ENCODE results near the gene TMED5. TPM values are rescaled to one million over a fixed set of nuclear protein-coding genes. Genes with fewer than 3 reads are reported as not detected.

TMED5 gene
- total RNA-seq, 6 donors from 2014 or later: 40.3 to 137 (median 85.9) TPM

DNA sequence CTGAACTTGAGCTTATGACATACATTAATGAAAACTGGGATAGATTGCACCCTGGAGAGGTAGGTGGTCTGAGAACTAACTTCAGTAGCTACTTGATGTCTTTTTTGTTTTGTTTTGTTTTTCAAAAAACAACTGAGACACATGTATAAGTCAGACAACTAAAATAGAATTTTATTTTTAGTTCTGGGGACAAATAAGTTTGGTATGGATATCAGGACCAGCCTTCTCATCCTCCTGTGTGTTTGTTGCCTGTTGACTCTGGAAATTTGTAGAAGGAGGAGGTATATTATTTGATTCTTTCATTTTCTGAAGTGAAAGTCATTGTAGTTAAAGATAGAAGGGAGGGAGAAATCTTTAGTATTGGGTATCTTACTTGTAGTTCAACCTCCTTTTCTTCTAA lies 59.6 kb downstream of the TMED5 start:
- ATAC-seq (ENCODE audit: low FRiP score in 2 of 2): no peak
- DNase-seq: no peak
- no peaks in the 10 kb centered on the region for H3K27me3 ChIP-seq
- TF ChIP-seq POLR2AphosphoS5 (IDR thresholded peaks at IDR 0.05) (no peak), EP300 (IDR thresholded peaks at IDR 0.05) (no peak), POLR2A (IDR thresholded peaks at IDR 0.05) (no peak)
- TF ChIP-seq, protein P1, sequence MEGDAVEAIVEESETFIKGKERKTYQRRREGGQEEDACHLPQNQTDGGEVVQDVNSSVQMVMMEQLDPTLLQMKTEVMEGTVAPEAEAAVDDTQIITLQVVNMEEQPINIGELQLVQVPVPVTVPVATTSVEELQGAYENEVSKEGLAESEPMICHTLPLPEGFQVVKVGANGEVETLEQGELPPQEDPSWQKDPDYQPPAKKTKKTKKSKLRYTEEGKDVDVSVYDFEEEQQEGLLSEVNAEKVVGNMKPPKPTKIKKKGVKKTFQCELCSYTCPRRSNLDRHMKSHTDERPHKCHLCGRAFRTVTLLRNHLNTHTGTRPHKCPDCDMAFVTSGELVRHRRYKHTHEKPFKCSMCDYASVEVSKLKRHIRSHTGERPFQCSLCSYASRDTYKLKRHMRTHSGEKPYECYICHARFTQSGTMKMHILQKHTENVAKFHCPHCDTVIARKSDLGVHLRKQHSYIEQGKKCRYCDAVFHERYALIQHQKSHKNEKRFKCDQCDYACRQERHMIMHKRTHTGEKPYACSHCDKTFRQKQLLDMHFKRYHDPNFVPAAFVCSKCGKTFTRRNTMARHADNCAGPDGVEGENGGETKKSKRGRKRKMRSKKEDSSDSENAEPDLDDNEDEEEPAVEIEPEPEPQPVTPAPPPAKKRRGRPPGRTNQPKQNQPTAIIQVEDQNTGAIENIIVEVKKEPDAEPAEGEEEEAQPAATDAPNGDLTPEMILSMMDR (IDR thresholded peaks at IDR 0.05): no peak
- H3K27ac ChIP-seq: no peak overlapping the region
- no peaks in the 10 kb centered on the region for H3K9me3 ChIP-seq
- peaks cover 2 to 49% (median 23%) of the 10 kb centered on the region in 4 donors for H3K36me3 ChIP-seq
- no peak overlapping the region for H3K4me3 ChIP-seq
- H3K4me1 ChIP-seq: no peaks in the 10 kb centered on the region

DNA sequence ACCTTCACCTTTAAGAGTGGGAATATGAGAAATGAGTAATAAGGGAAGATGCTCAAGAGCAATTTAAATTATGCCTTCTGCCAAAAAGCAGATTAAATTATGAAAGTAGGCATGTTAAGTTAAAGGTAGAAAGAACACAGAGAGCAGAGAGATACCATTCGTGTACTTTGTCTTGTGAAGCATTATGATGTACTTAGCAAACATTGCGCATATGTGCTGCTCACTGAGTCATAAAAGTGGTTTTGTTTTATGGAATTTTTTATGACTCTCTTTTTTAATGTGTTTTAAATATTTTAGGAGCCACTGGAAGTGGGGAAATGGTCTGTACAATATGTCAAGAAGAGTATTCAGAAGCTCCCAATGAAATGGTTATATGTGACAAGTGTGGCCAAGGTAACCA lies 65.8 kb downstream of the TMED5 start:
- TF ChIP-seq, protein P1 (IDR thresholded peaks at IDR 0.05): no peak
- TF ChIP-seq POLR2A (IDR thresholded peaks at IDR 0.05) (no peak), EP300 (IDR thresholded peaks at IDR 0.05) (no peak), POLR2AphosphoS5 (IDR thresholded peaks at IDR 0.05) (no peak)
- Histone ChIP-seq H3K27me3 (no peaks in the 10 kb centered on the region), H3K36me3 (peaks cover 2 to 48% (median 24%) of the 10 kb centered on the region in 4 donors), H3K27ac (no peak overlapping the region), H3K4me1 (peaks cover 0 to 8% (median 6%) of the 10 kb centered on the region in 4 donors), H3K9me3 (no peaks in the 10 kb centered on the region), H3K4me3 (no peak overlapping the region)
- ATAC-seq (ENCODE audit: low FRiP score in 2 of 2) (no peak), DNase-seq (no peak)
- 95 to 96% methylated on average over 2 of the region's 2 CpGs for WGBS, 2 donors

- peaks cover 2 to 36% (median 20%) of the 10 kb centered on the region in 4 donors for H3K36me3 ChIP-seq
- peaks cover 0 to 8% (median 6%) of the 10 kb centered on the region in 4 donors for H3K4me1 ChIP-seq
- 92 to 98% methylated on average over 3 of the region's 3 CpGs for WGBS, 2 donors
- TF ChIP-seq POLR2A (IDR thresholded peaks at IDR 0.05) (no peak), POLR2AphosphoS5 (IDR thresholded peaks at IDR 0.05) (no peak), EP300 (IDR thresholded peaks at IDR 0.05) (no peak)
- TF ChIP-seq, protein P1 (IDR thresholded peaks at IDR 0.05): no peak
- H3K4me3 ChIP-seq: no peak overlapping the region
- no peaks in the 10 kb centered on the region for H3K27me3 ChIP-seq
- H3K9me3 ChIP-seq: no peaks in the 10 kb centered on the region
- no peak overlapping the region for H3K27ac ChIP-seq
- no peak for ATAC-seq (ENCODE audit: low FRiP score in 2 of 2)
- no peak for DNase-seq
Observed at GRCh38 chr1:93113127-93113526, 67.1 kb downstream of the TMED5 start.

DNA sequence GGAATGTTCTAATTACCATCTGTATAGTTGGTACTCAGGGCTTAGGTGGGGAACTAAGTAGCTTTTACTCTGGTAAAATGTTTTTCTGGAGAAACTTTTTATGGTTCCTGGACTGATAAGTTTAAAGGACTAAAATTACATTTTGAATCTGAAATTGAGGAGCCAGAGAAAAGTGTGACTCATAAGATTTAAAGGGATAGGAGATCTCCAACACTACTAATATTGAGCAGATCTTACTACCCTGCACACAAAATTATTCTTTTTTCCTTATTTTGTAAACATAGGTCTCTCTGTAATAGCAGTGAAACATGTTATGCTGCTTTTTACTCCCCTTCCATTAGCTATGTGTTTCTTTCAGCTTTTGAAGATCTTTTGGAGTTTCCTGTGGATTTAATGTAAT lies 68.7 kb downstream of the TMED5 start:
- no peak for ATAC-seq (ENCODE audit: low FRiP score in 2 of 2)
- peaks cover 2 to 36% (median 13%) of the 10 kb centered on the region in 4 donors for H3K36me3 ChIP-seq
- peaks cover 0 to 8% (median 4%) of the 10 kb centered on the region in 4 donors for H3K9me3 ChIP-seq
- DNase-seq: no peak
- H3K27me3 ChIP-seq: no peaks in the 10 kb centered on the region
- TF ChIP-seq POLR2A (IDR thresholded peaks at IDR 0.05) (no peak), POLR2AphosphoS5 (IDR thresholded peaks at IDR 0.05) (no peak), EP300 (IDR thresholded peaks at IDR 0.05) (no peak)
- TF ChIP-seq, protein P1 (IDR thresholded peaks at IDR 0.05): no peak
- H3K4me1 ChIP-seq: peaks cover 0 to 8% (median 6%) of the 10 kb centered on the region in 4 donors
- H3K27ac ChIP-seq: no peak overlapping the region
- no peak overlapping the region for H3K4me3 ChIP-seq

DNA sequence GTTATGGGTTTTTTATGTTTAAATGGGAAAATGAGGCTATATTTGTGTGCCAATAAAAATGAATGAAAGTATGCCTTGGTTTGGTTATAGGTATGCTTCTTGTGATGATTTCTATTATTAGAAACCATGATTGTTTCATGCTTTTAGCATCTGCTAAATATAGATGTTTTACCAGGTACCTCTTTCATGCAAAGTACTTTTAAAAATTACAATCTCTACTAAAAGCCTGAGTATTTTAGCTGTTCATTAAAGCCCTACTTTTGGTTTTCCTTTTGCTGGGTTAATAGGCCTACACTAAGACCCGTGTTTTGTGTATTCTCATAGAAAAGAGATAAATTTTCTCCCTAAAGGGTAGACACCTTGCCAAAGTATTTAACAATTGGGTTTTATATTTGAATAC lies 69.1 kb downstream of the TMED5 start:
- peaks cover 1 to 31% (median 9%) of the 10 kb centered on the region in 4 donors for H3K36me3 ChIP-seq
- ATAC-seq (ENCODE audit: low FRiP score in 2 of 2): no peak
- TF ChIP-seq POLR2A (IDR thresholded peaks at IDR 0.05): no peak
- no peak for TF ChIP-seq EP300 (IDR thresholded peaks at IDR 0.05)
- TF ChIP-seq POLR2AphosphoS5 (IDR thresholded peaks at IDR 0.05): no peak
- TF ChIP-seq, protein P1 (IDR thresholded peaks at IDR 0.05): no peak
- no peak for DNase-seq
- WGBS, 2 donors: 88 to 93% methylated on average over 1 of the region's 1 CpG
- H3K4me1 ChIP-seq: peaks cover 0 to 8% (median 6%) of the 10 kb centered on the region in 4 donors
- no peak overlapping the region for H3K4me3 ChIP-seq
- H3K9me3 ChIP-seq: peaks cover 0 to 8% (median 4%) of the 10 kb centered on the region in 4 donors
- H3K27ac ChIP-seq: no peak overlapping the region
- H3K27me3 ChIP-seq: no peaks in the 10 kb centered on the region

All from upper lobe of left lung (tissue), 6 donors.